B cell (primary cell): ENCODE measurements around the gene TSC22D2. TPM values are rescaled to one million over a fixed set of nuclear protein-coding genes. Genes with fewer than 3 reads are reported as not detected.
A peak's percentile ranks its signal among the peaks of the same experiment; 100 is the strongest.

Source experiments
- ATAC-seq: fragments of 200-7000 bp; cut with Tn5 transposase; one replicate; pipeline ENCODE4 v1.10.0; 2021; ENCODE audit warnings: low read depth, mild to moderate bottlenecking, moderate number of reproducible peaks, moderate library complexity
- CTCF ChIA-PET: fragments of 350-600 bp; sonication (Branson Sonifier 250); formaldehyde crosslinking; loops from one replicate; lab custom pipeline; 2021; ENCODE audit warnings: antibody characterized with exemption, inconsistent platforms; lab: Charles Lee
- POLR2A ChIA-PET: fragments of 350-600 bp; sonication (Branson Sonifier 250); formaldehyde crosslinking; loops from one replicate; lab custom pipeline; 2021; ENCODE audit warnings: antibody characterized with exemption; lab: Charles Lee
- DNase-seq: peaks from one replicate; pipeline ENCODE4 v3.0.0; 2013
- H2AFZ ChIP-seq: 2 replicates; pipeline ENCODE4 v1.6.1; 2012; ENCODE audit warnings: mild to moderate bottlenecking, low read depth, low read length; ENCODE audit not compliant: insufficient read depth, poor library complexity, severe bottlenecking
- H3K27ac ChIP-seq, 2 donors: 1 replicate in 1 of 2; 2 replicates in 1 of 2; pipeline ENCODE4 v1.5.1; 2012 to 2013; ENCODE audit warnings: low read length in 2 of 2, mild to moderate bottlenecking in 2 of 2, moderate library complexity in 1 of 2
- H3K27me3 ChIP-seq, 4 experiments: fragments of 200-600 bp in 1 of 4; sonication (generic) in 1 of 4; replicated peaks in 1 of 4; 1 replicate in 2 of 4; 2 replicates in 2 of 4; pipeline versions ENCODE4 v1.6.1 to v1.7.0; 2013 to 2016; ENCODE audit warnings: low read length in 3 of 4, mild to moderate bottlenecking in 2 of 4, mixed read lengths in 1 of 4, moderate library complexity in 1 of 4; ENCODE audit not compliant: insufficient read depth in 4 of 4, control insufficient read depth in 3 of 4; ENCODE audit errors: control extremely low read depth in 1 of 4
- H3K36me3 ChIP-seq, 2 experiments: replicated peaks in 1 of 2; 1 replicate in 1 of 2; 2 replicates in 1 of 2; pipeline versions ENCODE4 v1.6.1 to v1.7.1; 2013; ENCODE audit warnings: low read length in 1 of 2; ENCODE audit not compliant: insufficient read depth in 2 of 2, control insufficient read depth in 1 of 2; ENCODE audit errors: control extremely low read depth in 1 of 2, extremely low read depth in 1 of 2
- H3K4me1 ChIP-seq, 2 donors: fragments of 200-600 bp in 1 of 2; sonication (generic) in 1 of 2; 1 replicate in 1 of 2; 2 replicates in 1 of 2; pipeline versions ENCODE4 v1.5.1 to v1.6.1; 2013 to 2017; ENCODE audit warnings: low read length in 2 of 2; ENCODE audit not compliant: control insufficient read depth in 2 of 2, insufficient read depth in 2 of 2
- H3K4me2 ChIP-seq: replicated peaks from 2 replicates; pipeline ENCODE3; 2012; ENCODE audit warnings: mild to moderate bottlenecking, low read depth, low read length; ENCODE audit not compliant: poor library complexity, severe bottlenecking
- H3K4me3 ChIP-seq, 5 experiments: fragments of 200-600 bp in 1 of 5; sonication (generic) in 1 of 5; 1 replicate in 3 of 5; 2 replicates in 2 of 5; pipeline versions ENCODE4 v1.5.1 to v1.7.0; 2011 to 2016; ENCODE audit warnings: low read length in 4 of 5, mild to moderate bottlenecking in 4 of 5, low read depth in 2 of 5, control low read depth in 1 of 5, moderate library complexity in 1 of 5; ENCODE audit not compliant: insufficient read depth in 1 of 5; ENCODE audit errors: control extremely low read depth in 1 of 5, extremely low read depth in 1 of 5
- H3K79me2 ChIP-seq: fragments of 200-600 bp; sonication (generic); one replicate; pipeline ENCODE4 v1.6.0; 2016; ENCODE audit warnings: low read length; ENCODE audit not compliant: control insufficient read depth, insufficient read depth
- H3K9ac ChIP-seq: fragments of 200-600 bp; sonication (generic); 2 replicates; pipeline ENCODE4 v1.6.1; 2017; ENCODE audit warnings: mild to moderate bottlenecking, low read length, moderate library complexity
- H3K9me3 ChIP-seq, 3 donors: one replicate each; pipeline versions ENCODE4 v1.6.1 to v1.7.1; 2013; ENCODE audit warnings: low read length in 2 of 3; ENCODE audit not compliant: control insufficient read depth in 2 of 3, insufficient read depth in 1 of 3; ENCODE audit errors: control extremely low read depth in 1 of 3
- H4K20me1 ChIP-seq: 2 replicates; pipeline ENCODE4 v1.6.0; 2012; ENCODE audit warnings: mild to moderate bottlenecking, low read length; ENCODE audit not compliant: insufficient read depth, control insufficient read depth, poor library complexity, severe bottlenecking
- H3K27ac Mint-ChIP-seq: one replicate; pipeline ENCODE4 v1.8.0; 2021; ENCODE audit warnings: mixed read lengths
- H3K27me3 Mint-ChIP-seq: one replicate; pipeline ENCODE4 v1.8.0; 2021; ENCODE audit warnings: mixed read lengths
- H3K4me1 Mint-ChIP-seq: one replicate; pipeline ENCODE4 v1.8.0; 2021; ENCODE audit warnings: mixed read lengths
- H3K4me3 Mint-ChIP-seq: one replicate; pipeline ENCODE4 v1.8.0; 2021; ENCODE audit warnings: mixed read lengths
- H3K9me3 Mint-ChIP-seq: one replicate; pipeline ENCODE4 v1.8.0; 2022; ENCODE audit warnings: mixed read lengths; ENCODE audit not compliant: insufficient read depth
- CTCF ChIP-seq: fragments of 200-600 bp; IDR thresholded peaks from one replicate; pipeline ENCODE4 v1.8.0; 2022; ENCODE audit warnings: antibody characterized with exemption, mild to moderate bottlenecking
- EZH2 ChIP-seq: IDR thresholded peaks from 2 replicates; pipeline ENCODE4 v1.6.1; 2012; ENCODE audit warnings: borderline replicate concordance, low read depth, mild to moderate bottlenecking, moderate library complexity, low read length; ENCODE audit not compliant: insufficient read depth, poor library complexity, severe bottlenecking
- WGBS: methylation state at CpG from one replicate; pipeline ENCODE4 v1.1.5; 2013; ENCODE audit warnings: missing lambda C conversion rate; ENCODE audit not compliant: insufficient coverage; 5-methylcytosine and 5-hydroxymethylcytosine counted together
- intact Hi-C: fragments of 100-400 bp; cut with micrococcal nuclease; formaldehyde crosslinking; loops from one replicate; pipeline ENCODE4 v1.10.0; 2022
- polyA plus RNA-seq: library from polyadenylated mRNA; depleted of rRNA; stranded (reverse); fragments of >200 nt; gene quantifications from 2 replicates; pipeline ENCODE4 v1.2.3, GENCODE V29; 2012
- total RNA-seq, 2 donors: library from RNA; stranded (reverse); fragments of 120-200 nt in 1 of 2; gene quantifications; 1 replicate in 1 of 2; 2 replicates in 1 of 2; pipeline versions ENCODE4 v1.2.3 to v1.2.4, GENCODE V29; 2013 to 2022

Gene TSC22D2
- total and polyA plus RNA-seq, 2 donors (not counting 1 experiment from before 2014, with no cell fraction given), result 17.2 to 45.9 TPM

GRCh38 chr3:150410311-150411105, 2.4 kb downstream of the TSC22D2 start:
- Histone ChIP-seq H3K9me3 (no peaks in the 10 kb centered on the region), H3K79me2 (peaks cover 63% of the 10 kb centered on the region), H3K27me3 (no peaks in the 10 kb centered on the region), H3K36me3 (peaks cover 3 to 7% of the 10 kb centered on the region in 2 experiments), H3K4me1 (peaks cover 29 to 35% of the 10 kb centered on the region in 2 donors), H4K20me1 (peaks cover 65% of the 10 kb centered on the region), H2AFZ (no peak overlapping the region), H3K4me3 (peak overlapping the region; percentile 64 to 85 (median 77)), H3K27ac (peak overlapping the region in 1 of 2 donors; percentile 21), H3K4me2 (peak overlapping the region; percentile 95), H3K9ac (peak overlapping the region; percentile 95)
- Mint-ChIP-seq H3K4me3 (peak overlapping the region; percentile 87), H3K9me3 (no peaks in the 10 kb centered on the region), H3K4me1 (peaks cover 51% of the 10 kb centered on the region), H3K27me3 (no peaks in the 10 kb centered on the region), H3K27ac (peak overlapping the region; percentile 81)
- WGBS, result under 1% methylated on average over 68 of the region's 68 CpGs
- intact Hi-C loops, result loop anchor here (1.0 to 5.0 kb wide), 2 partner anchors 42 to 85 kb away; no protein-coding TSS in a partner anchor
- peak; percentile 41 for DNase-seq
- ATAC-seq, result no peak
- peak; percentile 19 for TF ChIP-seq CTCF
- TF ChIP-seq EZH2, result no peak
- ChIA-PET POLR2A (interaction anchor here (2.1 to 2.9 kb wide), 3 partner anchors 26 to 353 kb away, joined by 12 to 26 read pairs (median 13); partner anchors contain the start of genes EIF2A, SERP1 and SIAH2), CTCF (interaction anchor here (0.5 to 7.6 kb wide), 20 partner anchors 9 to 900 kb away, joined by 3 to 72 read pairs (median 5); partner anchors contain the start of genes EIF2A and SERP1)
